ENCODE measurements around the gene ZNF592.

ZNF592 gene

GRCh38 chr15:84755736-84756527 lies 7.5 kb downstream of the ZNF592 start:
- no peak overlapping the region for H3K4me3 ChIP-seq (ENCODE audit: low read depth, low read length)

GRCh38 chr15:84759018-84759417 lies 10.6 kb downstream of the ZNF592 start:
- no peak overlapping the region for H3K4me3 ChIP-seq (ENCODE audit: low read depth, low read length)
- TF ChIP-seq CTCF (IDR thresholded peaks at IDR 0.05; ENCODE audit: borderline replicate concordance, insufficient read depth, low read depth, low read length) = no peak

More at GRCh38 chr15:84755736-84756527, 7.5 kb downstream of the ZNF592 start:
- no peak for TF ChIP-seq CTCF (IDR thresholded peaks at IDR 0.05; ENCODE audit: borderline replicate concordance, insufficient read depth, low read depth, low read length)

GRCh38 chr15:84760219-84760618 lies 11.8 kb downstream of the ZNF592 start:
- TF ChIP-seq CTCF (IDR thresholded peaks at IDR 0.05; ENCODE audit: borderline replicate concordance, insufficient read depth, low read depth, low read length) = no peak
- no peak overlapping the region for H3K4me3 ChIP-seq (ENCODE audit: low read depth, low read length)

- no peak for TF ChIP-seq CTCF (IDR thresholded peaks at IDR 0.05; ENCODE audit: borderline replicate concordance, insufficient read depth, low read depth, low read length)
These were observed 13.3 kb downstream of the ZNF592 start for GRCh38 chr15:84761607-84762131.

GRCh38 chr15:84762840-84763572 lies 14.6 kb downstream of the ZNF592 start:
- TF ChIP-seq CTCF (IDR thresholded peaks at IDR 0.05; ENCODE audit: borderline replicate concordance, insufficient read depth, low read depth, low read length) = no peak
- no peak overlapping the region for H3K4me3 ChIP-seq (ENCODE audit: low read depth, low read length)

More at GRCh38 chr15:84761607-84762131, 13.3 kb downstream of the ZNF592 start:
- no peak overlapping the region for H3K4me3 ChIP-seq (ENCODE audit: low read depth, low read length)

GRCh38 chr15:84764585-84764984 lies 16.2 kb downstream of the ZNF592 start:
- H3K4me3 ChIP-seq (ENCODE audit: low read depth, low read length) = no peak overlapping the region
- no peak for TF ChIP-seq CTCF (IDR thresholded peaks at IDR 0.05; ENCODE audit: borderline replicate concordance, insufficient read depth, low read depth, low read length)

Data from GM12875 (cell line).